IPS DF 6.9 (cell line): ENCODE data around the gene RBM4.
"Not testable (repeated sequence)": the region's sequence is repeated elsewhere in the genome, so short reads cannot be mapped to it uniquely, and the experiment has no call there.

Source experiments
- DNase-seq: peaks from one replicate; pipeline ENCODE4 v3.0.0-alpha.2; 2013; ENCODE audit warnings: low read depth, low spot score
- H3K27ac ChIP-seq: one replicate; pipeline ENCODE4 v1.5.1; 2013; ENCODE audit warnings: low read length, control low read depth
- H3K27me3 ChIP-seq: 2 replicates; pipeline ENCODE4 v1.6.1; 2013; ENCODE audit warnings: mild to moderate bottlenecking, low read length; ENCODE audit not compliant: control insufficient read depth, insufficient read depth
- H3K36me3 ChIP-seq: 2 replicates; pipeline ENCODE4 v1.6.1; 2013; ENCODE audit warnings: low read length; ENCODE audit not compliant: control insufficient read depth, insufficient read depth
- H3K4me1 ChIP-seq: 2 replicates; pipeline ENCODE4 v1.6.1; 2013; ENCODE audit warnings: low read length; ENCODE audit not compliant: control insufficient read depth, insufficient read depth
- H3K4me3 ChIP-seq: 2 replicates; pipeline ENCODE4 v1.5.1; 2013; ENCODE audit warnings: mild to moderate bottlenecking, low read length
- H3K9me3 ChIP-seq: 2 replicates; pipeline ENCODE4 v1.6.1; 2013; ENCODE audit warnings: low read length, inconsistent platforms; ENCODE audit not compliant: control insufficient read depth, insufficient read depth
- WGBS: extraction: QIAGEN DNeasy Blood & Tissue Kit; methylation state at CpG from one replicate; pipeline ENCODE4 v1.1.7; 2013; ENCODE audit warnings: mixed read lengths, missing lambda C conversion rate; ENCODE audit not compliant: insufficient read length, insufficient coverage; 5-methylcytosine and 5-hydroxymethylcytosine counted together

RBM4 gene

GRCh38 chr11:66600219-66600618 is 38.3 kb upstream of the RBM4 start:
- no peaks in the 10 kb centered on the region for H3K27me3 ChIP-seq
- peaks cover 12% of the 10 kb centered on the region for H3K36me3 ChIP-seq
- no peak overlapping the region for H3K4me3 ChIP-seq
- DNase-seq, result no peak
- no CpG with 5 or more reads among the region's 2 CpGs for WGBS
- no peak overlapping the region for H3K27ac ChIP-seq
- H3K9me3 ChIP-seq, result no peaks in the 10 kb centered on the region
- H3K4me1 ChIP-seq, result no peaks in the 10 kb centered on the region

GRCh38 chr11:66600631-66601233 is 37.8 kb upstream of the RBM4 start:
- H3K36me3 ChIP-seq, result peaks cover 12% of the 10 kb centered on the region

GRCh38 chr11:66603072-66603471 is 35.4 kb upstream of the RBM4 start:
- Histone ChIP-seq H3K27ac (no peak overlapping the region), H3K9me3 (no peaks in the 10 kb centered on the region), H3K36me3 (peaks cover 12% of the 10 kb centered on the region), H3K27me3 (no peaks in the 10 kb centered on the region), H3K4me3 (no peak overlapping the region), H3K4me1 (no peaks in the 10 kb centered on the region)
- WGBS, result no CpG with 5 or more reads among the region's 6 CpGs
- no peak for DNase-seq

More at GRCh38 chr11:66600631-66601233, 37.8 kb upstream of the RBM4 start:
- H3K4me3 ChIP-seq, result no peak overlapping the region
- DNase-seq, result no peak
- no peaks in the 10 kb centered on the region for H3K27me3 ChIP-seq
- H3K27ac ChIP-seq, result no peak overlapping the region
- no peaks in the 10 kb centered on the region for H3K4me1 ChIP-seq
- no CpG with 5 or more reads among the region's 4 CpGs for WGBS
- no peaks in the 10 kb centered on the region for H3K9me3 ChIP-seq

- no CpG with 5 or more reads among the region's 5 CpGs for WGBS
- no peak for DNase-seq
These were observed 34.3 kb upstream of the RBM4 start for GRCh38 chr11:66604155-66604554.

GRCh38 chr11:66606608-66607007 is 31.9 kb upstream of the RBM4 start:
- H3K9me3 ChIP-seq, H3K27me3 ChIP-seq, H3K27ac ChIP-seq, H3K36me3 ChIP-seq, H3K4me1 ChIP-seq, H3K4me3 ChIP-seq, DNase-seq: not testable (repeated sequence)
- WGBS, result no CpG with 5 or more reads among the region's 3 CpGs

More at GRCh38 chr11:66604155-66604554, 34.3 kb upstream of the RBM4 start:
- Histone ChIP-seq H3K36me3 (peaks cover 9% of the 10 kb centered on the region), H3K27ac (no peak overlapping the region), H3K27me3 (no peaks in the 10 kb centered on the region), H3K4me1 (no peaks in the 10 kb centered on the region), H3K4me3 (no peak overlapping the region), H3K9me3 (no peaks in the 10 kb centered on the region)

GRCh38 chr11:66607126-66607834 is 31.2 kb upstream of the RBM4 start:
- Histone ChIP-seq H3K4me1 (no peaks in the 10 kb centered on the region), H3K4me3 (no peak overlapping the region), H3K27me3 (no peaks in the 10 kb centered on the region), H3K36me3 (peaks cover 5% of the 10 kb centered on the region; the same call in 1 of the 2 replicates), H3K27ac (no peak overlapping the region), H3K9me3 (no peaks in the 10 kb centered on the region)
- no CpG with 5 or more reads among the region's 8 CpGs for WGBS
- DNase-seq, result no peak

GRCh38 chr11:66609721-66610617 is 28.5 kb upstream of the RBM4 start:
- Histone ChIP-seq H3K27ac (no peak overlapping the region), H3K36me3 (0 out of 2 replicates have a peak, but pooled peaks cover 3% of the 10 kb centered on the region), H3K4me3 (no peak overlapping the region), H3K27me3 (no peaks in the 10 kb centered on the region), H3K4me1 (no peaks in the 10 kb centered on the region), H3K9me3 (no peaks in the 10 kb centered on the region)
- DNase-seq, result no peak
- WGBS, result no CpG with 5 or more reads among the region's 4 CpGs

- H3K36me3 ChIP-seq, result no peaks in the 10 kb centered on the region
- no peaks in the 10 kb centered on the region for H3K27me3 ChIP-seq
- no peak overlapping the region for H3K4me3 ChIP-seq
- H3K27ac ChIP-seq, result no peak overlapping the region
- no peaks in the 10 kb centered on the region for H3K4me1 ChIP-seq
- H3K9me3 ChIP-seq, result no peaks in the 10 kb centered on the region
- WGBS, result no CpG with 5 or more reads among the region's 1 CpG
- DNase-seq, result no peak
These were observed 26.0 kb upstream of the RBM4 start for GRCh38 chr11:66612458-66612857.

GRCh38 chr11:66614073-66614472 is 24.4 kb upstream of the RBM4 start:
- Histone ChIP-seq H3K4me1 (no peaks in the 10 kb centered on the region), H3K9me3 (no peaks in the 10 kb centered on the region), H3K4me3 (no peak overlapping the region), H3K36me3 (no peaks in the 10 kb centered on the region), H3K27me3 (no peaks in the 10 kb centered on the region), H3K27ac (no peak overlapping the region)
- DNase-seq, result no peak
- WGBS, result no CpG with 5 or more reads among the region's 13 CpGs

- Histone ChIP-seq H3K9me3 (no peaks in the 10 kb centered on the region), H3K36me3 (no peaks in the 10 kb centered on the region), H3K27me3 (no peaks in the 10 kb centered on the region), H3K27ac (no peak within 1 kb of the TSS), H3K4me1 (no peaks in the 10 kb centered on the region), H3K4me3 (peak within 1 kb of the TSS; percentile 86)
- DNase-seq, result peak; percentile 97
- WGBS, result no CpG with 5 or more reads among the region's 90 CpGs
These were observed 21.9 kb upstream of the RBM4 start, which contains the start of gene RBM14 for GRCh38 chr11:66616379-66617154. Gene RBM14 (plus strand): TSS chr11:66616630. CDS start chr11:66616721, 91 bp downstream.
